OCI-LY3 (cell line): ENCODE measurements around the gene SLC36A4.

Experiments used
- CTCF ChIP-seq: fragments of 200-600, 300-600 bp; sonication (generic); IDR thresholded peaks from 2 replicates; pipeline ENCODE4 v1.5.1; 2014; ENCODE audit warnings: antibody characterized with exemption, low read length, low read depth
- EZH2phosphoT487 ChIP-seq: fragments of 200-600 bp; shearing (Covaris generic); IDR thresholded peaks from 2 replicates; pipeline ENCODE4 v1.6.1; 2018; ENCODE audit warnings: antibody characterized with exemption, mixed run types, low read depth

- no peak for TF ChIP-seq CTCF
- TF ChIP-seq EZH2phosphoT487 = no peak
Observed at GRCh38 chr11:93193731-93194130, 4.1 kb downstream of the SLC36A4 start.
